SHP77 (cell line): ENCODE data around the gene CDC42EP4.

ENCODE experiments used
- DNase-seq, 2 experiments: peaks; one replicate each; lab custom pipeline; 2025; lab: John Stamatoyannopoulos, UW

CDC42EP4 gene

GRCh38 chr17:73311781-73312641 is at the start of gene CDC42EP4:
TSS of gene CDC42EP4 (minus strand) at chr17:73312001. CDS start at chr17:73286500, 25,501 bp downstream.
- peak; percentile 89 to 92 for DNase-seq

GRCh38 chr17:73360961-73361761 is 49.4 kb upstream of the CDC42EP4 start:
- no peak for DNase-seq

GRCh38 chr17:73359987-73360410 is 48.2 kb upstream of the CDC42EP4 start:
- DNase-seq, result no peak

- no peak for DNase-seq
These were observed 47.6 kb upstream of the CDC42EP4 start for GRCh38 chr17:73359352-73359751.

GRCh38 chr17:73358668-73359067 is 46.9 kb upstream of the CDC42EP4 start:
- DNase-seq, result no peak

GRCh38 chr17:73357981-73358380 is 46.2 kb upstream of the CDC42EP4 start:
- DNase-seq, result no peak

GRCh38 chr17:73357318-73357717 is 45.5 kb upstream of the CDC42EP4 start:
- no peak for DNase-seq

GRCh38 chr17:73356561-73357170 is 44.9 kb upstream of the CDC42EP4 start:
- DNase-seq, result no peak

GRCh38 chr17:73354423-73355284 is 42.9 kb upstream of the CDC42EP4 start:
- no peak for DNase-seq

- DNase-seq, result no peak
These were observed 40.5 kb upstream of the CDC42EP4 start for GRCh38 chr17:73352261-73352660.

GRCh38 chr17:73351764-73352163 is 40.0 kb upstream of the CDC42EP4 start:
- no peak for DNase-seq

GRCh38 chr17:73350864-73351263 is 39.1 kb upstream of the CDC42EP4 start:
- DNase-seq, result no peak

- no peak for DNase-seq
These were observed 37.8 kb upstream of the CDC42EP4 start for GRCh38 chr17:73349647-73350046.

GRCh38 chr17:73349138-73349537 is 37.3 kb upstream of the CDC42EP4 start:
- no peak for DNase-seq

GRCh38 chr17:73348829-73349095 is 37.0 kb upstream of the CDC42EP4 start:
- no peak for DNase-seq

- DNase-seq, result no peak
These were observed 36.4 kb upstream of the CDC42EP4 start for GRCh38 chr17:73348018-73348828.

- no peak for DNase-seq
These were observed 35.5 kb upstream of the CDC42EP4 start for GRCh38 chr17:73347351-73347750.

- no peak for DNase-seq
These were observed 34.8 kb upstream of the CDC42EP4 start for GRCh38 chr17:73346501-73347162.

GRCh38 chr17:73343739-73344454 is 32.1 kb upstream of the CDC42EP4 start:
- DNase-seq, result no peak

- DNase-seq, result no peak
These were observed 31.4 kb upstream of the CDC42EP4 start for GRCh38 chr17:73343168-73343634.
